Coronary artery (tissue), 2 donors: ENCODE data around the gene CHST15.

Experiments
- DNase-seq: peaks from one replicate; pipeline ENCODE4 v3.0.0-alpha.2; 2017; ENCODE audit warnings: low spot score
- H3K27ac ChIP-seq, 2 donors: fragments of 200-600 bp; sonication (generic); one replicate each; pipeline ENCODE4 v1.5.1; 2016 to 2019
- H3K4me3 ChIP-seq: fragments of 200-600 bp; sonication (generic); 2 replicates; pipeline ENCODE4 v1.5.1; 2016; ENCODE audit warnings: mild to moderate bottlenecking, moderate library complexity
- TF ChIP-seq, protein P1 (sequence below): fragments of 200-600 bp; sonication (generic); IDR thresholded peaks from one replicate; pipeline ENCODE4 v1.5.1; 2019; ENCODE audit warnings: antibody characterized with exemption

The CHST15 gene

DNA sequence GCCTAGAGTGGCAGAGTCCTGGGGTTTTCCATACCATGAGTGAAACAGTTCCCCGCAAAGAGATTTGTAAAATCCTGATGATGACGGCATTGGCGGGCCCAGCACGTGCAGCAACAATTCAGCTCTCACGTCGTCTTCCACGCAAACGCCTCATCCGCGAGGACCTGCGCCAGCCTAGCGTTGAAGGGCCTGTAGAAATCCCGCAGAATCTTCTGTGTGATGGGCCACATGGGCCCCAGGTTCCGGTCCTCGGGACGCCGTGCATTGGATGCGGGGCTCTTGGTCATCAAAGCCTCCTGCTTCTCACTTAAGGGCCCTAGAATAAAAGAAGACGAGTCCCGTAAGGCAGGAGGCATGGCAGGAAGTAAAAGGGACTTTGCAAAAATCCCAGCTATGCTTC lies 83.4 kb downstream of the CHST15 start:
- H3K4me3 ChIP-seq = no peak overlapping the region
- DNase-seq = no peak
- H3K27ac ChIP-seq = no peak overlapping the region
- TF ChIP-seq, protein P1, sequence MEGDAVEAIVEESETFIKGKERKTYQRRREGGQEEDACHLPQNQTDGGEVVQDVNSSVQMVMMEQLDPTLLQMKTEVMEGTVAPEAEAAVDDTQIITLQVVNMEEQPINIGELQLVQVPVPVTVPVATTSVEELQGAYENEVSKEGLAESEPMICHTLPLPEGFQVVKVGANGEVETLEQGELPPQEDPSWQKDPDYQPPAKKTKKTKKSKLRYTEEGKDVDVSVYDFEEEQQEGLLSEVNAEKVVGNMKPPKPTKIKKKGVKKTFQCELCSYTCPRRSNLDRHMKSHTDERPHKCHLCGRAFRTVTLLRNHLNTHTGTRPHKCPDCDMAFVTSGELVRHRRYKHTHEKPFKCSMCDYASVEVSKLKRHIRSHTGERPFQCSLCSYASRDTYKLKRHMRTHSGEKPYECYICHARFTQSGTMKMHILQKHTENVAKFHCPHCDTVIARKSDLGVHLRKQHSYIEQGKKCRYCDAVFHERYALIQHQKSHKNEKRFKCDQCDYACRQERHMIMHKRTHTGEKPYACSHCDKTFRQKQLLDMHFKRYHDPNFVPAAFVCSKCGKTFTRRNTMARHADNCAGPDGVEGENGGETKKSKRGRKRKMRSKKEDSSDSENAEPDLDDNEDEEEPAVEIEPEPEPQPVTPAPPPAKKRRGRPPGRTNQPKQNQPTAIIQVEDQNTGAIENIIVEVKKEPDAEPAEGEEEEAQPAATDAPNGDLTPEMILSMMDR = no peak

DNA sequence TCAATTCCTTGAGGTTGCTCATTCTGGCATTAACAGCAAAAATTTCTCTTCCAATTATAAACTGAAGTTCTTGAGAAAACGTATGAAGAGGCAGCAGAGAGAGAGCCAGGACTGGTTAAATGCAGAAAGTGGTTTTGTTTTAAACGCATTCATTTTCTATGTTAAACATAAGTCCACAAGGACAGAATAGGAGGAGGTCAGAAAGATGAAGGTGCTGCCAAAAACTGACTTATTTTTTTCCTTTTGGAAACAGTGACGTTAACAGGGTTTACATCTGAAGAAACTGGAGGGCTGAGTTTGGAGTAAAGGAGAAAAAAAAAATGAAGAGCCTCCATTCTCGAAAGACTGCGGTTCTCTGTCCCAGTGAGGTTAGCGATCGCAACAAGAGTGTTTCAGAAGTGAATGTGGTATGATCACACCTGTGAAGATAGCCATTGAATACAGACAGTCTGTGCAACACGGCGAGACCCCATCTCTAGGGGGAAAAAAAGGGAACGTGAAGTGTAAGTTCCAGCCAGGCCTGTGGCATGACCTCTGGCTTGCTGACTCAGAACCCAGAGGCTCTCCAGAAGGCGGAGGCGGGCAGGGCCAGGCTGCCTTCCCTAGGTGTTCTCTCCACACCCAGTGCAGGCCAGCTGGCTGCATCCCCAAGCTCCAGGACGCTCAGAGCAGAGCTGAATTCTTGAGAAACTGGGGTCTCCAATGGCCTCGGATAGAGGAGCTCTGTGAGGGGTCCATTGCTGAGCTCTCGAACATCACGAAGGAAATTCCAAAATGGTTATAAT lies 84.0 kb downstream of the CHST15 start:
- TF ChIP-seq, protein P1 = no peak
- Histone ChIP-seq H3K4me3 (no peak overlapping the region), H3K27ac (no peak overlapping the region)
- no peak for DNase-seq

GRCh38 chr10:124008681-124009080 lies 84.7 kb downstream of the CHST15 start:
- Histone ChIP-seq H3K4me3 (no peak overlapping the region), H3K27ac (no peak overlapping the region)
- DNase-seq = no peak
- TF ChIP-seq, protein P1 = no peak

- H3K27ac ChIP-seq = no peak overlapping the region
- TF ChIP-seq, protein P1 = no peak
- DNase-seq = no peak
- H3K4me3 ChIP-seq = no peak overlapping the region
These were observed 85.2 kb downstream of the CHST15 start for GRCh38 chr10:124008187-124008586.

- Histone ChIP-seq H3K4me3 (no peak overlapping the region), H3K27ac (no peak overlapping the region)
- DNase-seq = no peak
- TF ChIP-seq, protein P1 = no peak
These were observed 85.6 kb downstream of the CHST15 start for GRCh38 chr10:124007773-124008145.

- H3K27ac ChIP-seq = no peak overlapping the region
- no peak for DNase-seq
- TF ChIP-seq, protein P1 = no peak
These were observed 86.2 kb downstream of the CHST15 start for GRCh38 chr10:124007102-124007772.

GRCh38 chr10:124006526-124006925 lies 86.9 kb downstream of the CHST15 start:
- no peak for DNase-seq
- Histone ChIP-seq H3K4me3 (no peak overlapping the region), H3K27ac (no peak overlapping the region)
- TF ChIP-seq, protein P1 = no peak

More at GRCh38 chr10:124007102-124007772, 86.2 kb downstream of the CHST15 start:
- H3K4me3 ChIP-seq = no peak overlapping the region
